HEK293T (cell line): ENCODE results near the gene CASZ1.
A peak's percentile ranks its signal among the peaks of the same experiment; 100 is the strongest.

Source experiments
- CTCF ChIA-PET: fragments of 350-600 bp; formaldehyde crosslinking; extraction: SDS; loops from one replicate; lab custom pipeline; 2021; ENCODE audit warnings: antibody characterized with exemption, inconsistent platforms; lab: Yijun Ruan, JAX
- POLR2A ChIA-PET: fragments of 350-600 bp; formaldehyde crosslinking; extraction: SDS; loops from one replicate; lab custom pipeline; 2020; ENCODE audit warnings: antibody characterized with exemption, inconsistent platforms; lab: Yijun Ruan, JAX
- DNase-seq: peaks from one replicate; pipeline ENCODE4 v3.0.0; 2012; ENCODE audit warnings: mixed read lengths; ENCODE audit errors: extremely low spot score
- ARNT ChIP-seq: fragments of 450-650 bp; IDR thresholded peaks from 2 replicates; pipeline ENCODE4 v1.6.1; 2017; ENCODE audit warnings: mild to moderate bottlenecking
- BHLHE40 ChIP-seq: fragments of 450-650 bp; IDR thresholded peaks from 2 replicates; pipeline ENCODE4 v1.6.1; 2016; ENCODE audit warnings: mild to moderate bottlenecking, moderate library complexity, borderline replicate concordance
- CTBP1 ChIP-seq: fragments of 450-650 bp; IDR thresholded peaks from 2 replicates; pipeline ENCODE4 v1.6.1; 2016; ENCODE audit warnings: borderline replicate concordance
- ELF4 ChIP-seq: fragments of 450-650 bp; IDR thresholded peaks from 2 replicates; pipeline ENCODE4 v1.6.1; 2017; ENCODE audit warnings: antibody characterized with exemption
- FOXA1 ChIP-seq: fragments of 450-650 bp; IDR thresholded peaks from 2 replicates; pipeline ENCODE4 v1.6.1; 2016; ENCODE audit warnings: mild to moderate bottlenecking
- FOXK2 ChIP-seq: fragments of 450-650 bp; IDR thresholded peaks from 2 replicates; pipeline ENCODE4 v1.6.1; 2016; ENCODE audit warnings: mild to moderate bottlenecking
- FOXM1 ChIP-seq: fragments of 450-650 bp; IDR thresholded peaks from 2 replicates; pipeline ENCODE4 v1.6.1; 2017; ENCODE audit warnings: mild to moderate bottlenecking, borderline replicate concordance
- HDGF ChIP-seq: fragments of 450-650 bp; IDR thresholded peaks from 2 replicates; pipeline ENCODE4 v1.6.1; 2017; ENCODE audit warnings: antibody characterized with exemption, borderline replicate concordance
- L3MBTL2 ChIP-seq: fragments of 450-650 bp; conservative IDR thresholded peaks from 2 replicates; pipeline ENCODE4 v1.6.1; 2016; ENCODE audit warnings: mild to moderate bottlenecking
- LEF1 ChIP-seq: fragments of 450-650 bp; IDR thresholded peaks from 2 replicates; pipeline ENCODE4 v1.6.1; 2017; ENCODE audit warnings: mild to moderate bottlenecking, borderline replicate concordance
- NFRKB ChIP-seq: fragments of 450-650 bp; IDR thresholded peaks from 2 replicates; pipeline ENCODE4 v1.6.1; 2016; ENCODE audit warnings: mild to moderate bottlenecking, moderate library complexity
- SP1 ChIP-seq: fragments of 450-650 bp; IDR thresholded peaks from 2 replicates; pipeline ENCODE4 v1.6.1; 2017
- SUZ12 ChIP-seq: fragments of 450-650 bp; IDR thresholded peaks from 2 replicates; pipeline ENCODE4 v1.6.1; 2016; ENCODE audit warnings: mild to moderate bottlenecking
- TARDBP ChIP-seq: fragments of 450-650 bp; IDR thresholded peaks from 2 replicates; pipeline ENCODE4 v1.6.1; 2016
- ZNF384 ChIP-seq: fragments of 450-650 bp; IDR thresholded peaks from 2 replicates; pipeline ENCODE4 v1.6.1; 2016
- TF ChIP-seq, protein P1 (sequence below): fragments of 450-650 bp; IDR thresholded peaks from 2 replicates; pipeline ENCODE4 v1.6.1; 2016

The CASZ1 gene

DNA sequence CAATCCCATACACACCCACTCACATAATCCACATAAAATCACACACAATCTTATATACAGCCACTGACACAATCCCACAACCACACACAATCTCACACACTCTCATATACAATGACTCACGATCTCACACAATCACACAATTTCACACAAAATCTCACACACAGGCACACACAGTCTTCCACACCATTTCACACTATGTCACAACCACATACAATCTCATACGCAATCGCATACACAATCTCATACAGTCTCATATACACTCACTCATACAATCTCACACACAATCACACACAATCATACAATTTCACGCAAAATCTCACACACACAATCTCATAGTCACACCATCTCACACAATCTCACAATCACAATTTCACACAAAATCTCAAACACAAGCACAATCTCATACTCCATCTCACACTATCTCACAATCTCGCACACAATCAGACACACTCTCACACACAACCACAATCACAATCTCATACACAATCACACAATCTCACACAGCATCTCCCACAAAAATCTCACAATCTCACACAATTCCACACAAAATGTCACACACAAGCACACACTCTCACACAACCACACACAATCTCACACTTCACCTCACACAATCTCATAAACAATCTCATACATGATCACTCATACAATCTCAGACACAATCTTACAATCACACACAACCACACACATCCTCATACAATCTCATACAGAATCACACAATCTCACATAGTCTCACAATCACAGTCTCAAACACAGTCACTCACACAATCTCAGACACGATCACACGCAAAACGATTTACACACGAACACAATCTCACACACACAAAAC is 18.5 kb downstream of the CASZ1 start:
- TF ChIP-seq NFRKB, result no peak
- peak; percentile 65; the same call in 1 of the 2 replicates for TF ChIP-seq TARDBP
- ChIA-PET CTCF (no interaction called here), POLR2A (no interaction called here)
- DNase-seq, result no peak

DNA sequence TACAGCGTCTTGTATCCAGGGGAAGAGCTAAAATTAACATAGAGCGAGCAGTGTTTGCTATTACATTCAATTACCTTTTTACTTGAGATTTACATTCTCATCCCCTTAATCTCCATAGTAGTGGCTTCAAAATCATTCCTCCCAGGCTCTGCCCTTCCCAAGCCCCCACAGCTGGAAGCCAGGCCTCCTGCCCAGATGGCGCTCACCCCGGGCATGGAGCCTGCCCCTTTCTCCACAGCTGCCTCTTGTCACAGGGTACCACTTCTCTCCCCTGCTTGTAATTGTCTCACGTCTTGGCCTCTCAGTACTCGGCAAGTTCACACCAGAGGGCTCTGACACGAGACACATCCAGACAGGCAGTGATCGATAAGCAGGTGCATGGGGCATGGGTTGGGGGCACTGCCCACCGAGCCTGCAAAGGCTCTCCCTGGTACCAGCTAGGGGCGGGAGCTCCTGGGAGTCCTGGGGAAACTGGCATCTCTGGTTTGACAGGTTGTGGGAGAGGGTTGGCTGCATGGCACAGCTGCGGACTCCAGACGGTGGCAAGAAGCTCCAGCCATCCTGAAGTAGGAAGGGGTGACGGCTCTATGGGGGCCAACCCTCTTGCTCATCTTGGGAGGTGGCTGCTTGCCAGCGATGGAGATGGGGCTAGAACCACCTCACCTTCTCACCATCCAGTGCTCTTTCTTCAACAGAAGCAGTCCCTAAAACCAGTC is 20.1 kb downstream of the CASZ1 start:
- ChIA-PET POLR2A (interaction anchor here (0.5 kb wide), 1 partner anchor 64 kb away, joined by 3 read pairs; no protein-coding TSS in a partner anchor), CTCF (no interaction called here)
- TF ChIP-seq ZNF384 (no peak), CTBP1 (no peak), LEF1 (no peak), SUZ12 (no peak), HDGF (no peak), FOXA1 (no peak), ARNT (no peak), FOXK2 (no peak), NFRKB (no peak), SP1 (no peak), FOXM1 (no peak), L3MBTL2 (no peak), BHLHE40 (no peak), ELF4 (no peak), TARDBP (no peak)
- TF ChIP-seq, protein P1, sequence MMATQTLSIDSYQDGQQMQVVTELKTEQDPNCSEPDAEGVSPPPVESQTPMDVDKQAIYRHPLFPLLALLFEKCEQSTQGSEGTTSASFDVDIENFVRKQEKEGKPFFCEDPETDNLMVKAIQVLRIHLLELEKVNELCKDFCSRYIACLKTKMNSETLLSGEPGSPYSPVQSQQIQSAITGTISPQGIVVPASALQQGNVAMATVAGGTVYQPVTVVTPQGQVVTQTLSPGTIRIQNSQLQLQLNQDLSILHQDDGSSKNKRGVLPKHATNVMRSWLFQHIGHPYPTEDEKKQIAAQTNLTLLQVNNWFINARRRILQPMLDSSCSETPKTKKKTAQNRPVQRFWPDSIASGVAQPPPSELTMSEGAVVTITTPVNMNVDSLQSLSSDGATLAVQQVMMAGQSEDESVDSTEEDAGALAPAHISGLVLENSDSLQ, result no peak
- DNase-seq, result no peak

DNA sequence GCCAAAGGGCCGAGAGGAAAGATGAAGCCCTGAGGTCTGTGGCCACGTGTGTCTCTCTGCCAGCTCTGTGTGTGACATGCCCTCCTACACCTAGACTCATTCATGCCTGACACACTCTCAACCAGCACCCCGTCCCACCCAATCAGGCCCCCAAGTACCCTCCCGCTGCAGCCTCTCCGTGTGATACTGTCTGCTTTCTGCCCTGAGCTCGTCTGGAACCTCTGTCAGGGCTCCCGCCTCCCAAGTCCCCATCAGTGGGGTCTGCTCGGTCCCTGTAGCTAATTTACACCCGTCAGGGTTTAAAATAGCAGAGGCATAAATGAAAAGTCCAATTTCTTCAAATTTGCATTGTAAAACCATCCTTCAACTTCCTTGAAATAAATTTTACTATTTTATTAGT is 20.7 kb downstream of the CASZ1 start:
- ChIA-PET CTCF (no interaction called here), POLR2A (no interaction called here)

DNA sequence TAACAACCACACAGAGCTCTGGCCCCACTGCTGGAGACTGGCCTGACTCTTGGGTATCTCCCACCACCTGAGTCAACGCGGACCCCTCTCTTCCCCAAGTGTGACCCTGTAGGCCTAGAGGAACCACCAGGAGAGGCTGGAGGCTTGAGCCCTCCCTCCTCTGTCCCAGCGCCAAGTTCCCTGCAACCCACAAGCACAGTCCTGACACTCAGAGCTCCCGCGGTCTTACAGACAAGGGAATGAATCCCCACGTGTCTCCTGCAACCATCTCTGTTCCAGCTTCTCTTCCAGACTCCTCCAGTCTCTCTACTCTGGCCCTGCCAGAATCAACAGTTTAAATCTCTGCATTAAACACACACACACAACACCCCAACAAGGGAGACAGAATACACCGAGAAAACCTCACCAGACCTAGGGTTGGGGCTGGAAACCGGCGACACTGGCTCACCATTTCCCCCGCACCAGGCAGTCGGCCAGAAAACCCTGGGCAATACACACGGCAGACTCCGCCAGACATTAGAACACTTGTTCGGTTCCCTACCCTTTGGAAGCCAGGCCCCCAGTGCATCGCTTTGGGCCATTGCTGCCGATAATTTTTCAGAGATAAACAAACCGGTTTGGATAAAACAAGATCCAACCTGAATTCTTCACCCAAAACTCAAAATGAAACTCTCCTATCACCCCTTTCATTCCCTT is 21.7 kb downstream of the CASZ1 start:
- no peak for TF ChIP-seq TARDBP
- no peak for TF ChIP-seq FOXK2
- no peak for TF ChIP-seq NFRKB
- TF ChIP-seq FOXM1, result no peak
- no peak for TF ChIP-seq LEF1
- TF ChIP-seq L3MBTL2, result no peak
- TF ChIP-seq SP1, result no peak
- no peak for TF ChIP-seq ARNT
- no peak for TF ChIP-seq HDGF
- no peak for TF ChIP-seq FOXA1
- no peak for TF ChIP-seq BHLHE40
- no peak for TF ChIP-seq ELF4
- TF ChIP-seq, protein P1, result no peak
- no peak for TF ChIP-seq CTBP1
- no peak for TF ChIP-seq SUZ12
- TF ChIP-seq ZNF384, result no peak
- ChIA-PET CTCF (no interaction called here), POLR2A (no interaction called here)

More for the DNA sequence above, 20.7 kb downstream of the CASZ1 start:
- no peak for DNase-seq
- TF ChIP-seq ARNT, result no peak

DNA sequence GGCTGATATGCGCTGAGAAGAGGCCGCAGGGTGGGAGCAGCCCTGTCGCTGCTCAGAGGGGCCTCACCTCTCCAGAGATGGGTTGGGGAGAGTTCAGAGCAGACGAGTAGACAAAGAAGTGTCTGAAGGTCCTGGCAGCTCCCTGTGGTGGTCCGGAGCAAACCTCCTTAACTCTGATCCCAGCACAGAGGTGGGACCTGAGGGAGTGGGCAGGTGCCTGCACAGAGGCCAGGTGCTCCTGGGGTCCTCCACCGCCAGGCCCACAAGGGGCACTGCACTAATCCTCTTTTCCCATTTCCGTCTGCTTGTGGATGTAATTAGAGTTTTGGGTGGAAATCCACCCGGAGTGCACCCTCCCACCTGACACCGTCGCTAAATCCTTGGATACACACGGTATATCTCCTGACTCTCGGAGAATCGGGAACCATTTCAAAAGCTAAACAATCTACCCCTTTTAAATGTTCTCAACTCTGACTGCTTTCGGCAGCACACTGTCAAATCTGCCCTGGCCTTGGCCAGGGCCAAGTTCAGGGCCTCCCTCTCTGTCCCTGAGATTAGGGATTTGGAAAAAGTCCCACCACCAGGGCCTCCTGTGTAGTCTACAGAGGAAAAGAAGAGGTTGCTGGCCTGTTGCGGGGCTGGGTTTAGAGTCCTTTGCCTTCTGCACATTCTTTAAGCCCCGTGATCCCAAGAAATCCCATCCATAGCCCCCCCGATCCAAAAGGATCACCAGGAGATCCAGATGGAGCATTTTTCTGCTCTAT is 22.4 kb downstream of the CASZ1 start:
- POLR2A ChIA-PET, result no interaction called here
- no peak for DNase-seq
- CTCF ChIA-PET, result no interaction called here
- TF ChIP-seq SP1, result no peak
- TF ChIP-seq ARNT, result no peak
- no peak for TF ChIP-seq FOXK2
- no peak for TF ChIP-seq TARDBP
- TF ChIP-seq HDGF, result no peak
- no peak for TF ChIP-seq CTBP1
- TF ChIP-seq SUZ12, result no peak
- TF ChIP-seq ZNF384, result no peak
- TF ChIP-seq BHLHE40, result no peak
- TF ChIP-seq FOXA1, result no peak

More for the DNA sequence above, 21.7 kb downstream of the CASZ1 start:
- no peak for DNase-seq

DNA sequence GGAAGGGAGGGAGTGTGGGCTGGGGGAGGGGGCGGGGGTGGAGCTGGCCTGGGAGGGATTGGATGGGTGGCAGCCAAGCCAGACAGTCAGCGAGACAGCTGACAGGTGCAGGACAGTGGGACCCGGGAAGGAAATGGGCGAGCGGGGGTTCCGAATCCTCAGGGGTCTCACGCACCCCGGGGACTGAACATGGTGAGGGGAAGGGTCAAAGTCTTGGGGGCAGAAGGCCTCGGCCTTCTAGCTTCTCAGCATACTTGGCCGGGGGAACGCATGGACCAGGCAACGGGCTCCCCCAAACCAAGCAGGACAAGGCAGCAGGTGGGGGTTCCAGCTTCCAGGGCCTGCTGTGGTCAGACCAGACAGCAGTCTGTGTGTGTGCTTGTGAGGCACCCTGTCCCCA is 23.1 kb downstream of the CASZ1 start:
- TF ChIP-seq FOXA1, result no peak
- TF ChIP-seq ZNF384, result no peak
- no peak for TF ChIP-seq LEF1
- TF ChIP-seq, protein P1, result no peak
- TF ChIP-seq ARNT, result no peak
- TF ChIP-seq SUZ12, result no peak
- TF ChIP-seq HDGF, result no peak
- TF ChIP-seq FOXM1, result no peak
- no peak for TF ChIP-seq TARDBP
- no peak for TF ChIP-seq NFRKB
- POLR2A ChIA-PET, result no interaction called here
- DNase-seq, result no peak
- CTCF ChIA-PET, result no interaction called here
